Liver (tissue), 3 donors: ENCODE measurements around the gene SLC44A3.

Experiments used
- CTCF ChIP-seq: fragments of 150-350 bp; IDR thresholded peaks from 2 replicates; pipeline ENCODE4 v1.5.1; 2017; ENCODE audit warnings: improper control_type of control experiment, low read depth, low read length; ENCODE audit not compliant: missing input control
- FOXA1 ChIP-seq: IDR thresholded peaks from 2 replicates; pipeline ENCODE4 v1.6.1; 2016; ENCODE audit warnings: antibody characterized with exemption
- GABPA ChIP-seq, 2 donors: IDR thresholded peaks in 1 of 2; conservative IDR thresholded peaks in 1 of 2; 2 replicates each; pipeline ENCODE4 v1.6.1; 2016; ENCODE audit warnings: antibody characterized with exemption in 2 of 2, mild to moderate bottlenecking in 1 of 2, moderate library complexity in 1 of 2
- JUND ChIP-seq, 2 donors: IDR thresholded peaks; 2 replicates each; pipeline ENCODE4 v1.6.1; 2016; ENCODE audit warnings: antibody characterized with exemption in 2 of 2
- RAD21 ChIP-seq, 2 donors: IDR thresholded peaks; 2 replicates each; pipeline ENCODE4 v1.6.1; 2016; ENCODE audit warnings: antibody characterized with exemption in 2 of 2, mild to moderate bottlenecking in 2 of 2
- RXRA ChIP-seq, 2 donors: IDR thresholded peaks; 2 replicates each; pipeline ENCODE4 v1.6.1; 2017 to 2018; ENCODE audit warnings: antibody characterized with exemption in 2 of 2, mild to moderate bottlenecking in 1 of 2
- SP1 ChIP-seq: IDR thresholded peaks from 2 replicates; pipeline ENCODE4 v1.6.1; 2018; ENCODE audit warnings: antibody characterized with exemption, mild to moderate bottlenecking
- TAF1 ChIP-seq: conservative IDR thresholded peaks from 2 replicates; pipeline ENCODE4 v1.6.1; 2016; ENCODE audit warnings: antibody characterized with exemption, mild to moderate bottlenecking
- TF ChIP-seq, protein P1 (sequence below): IDR thresholded peaks from 2 replicates; pipeline ENCODE4 v1.6.1; 2016; ENCODE audit warnings: antibody characterized with exemption
- TF ChIP-seq, protein P2 (sequence below): IDR thresholded peaks from 2 replicates; pipeline ENCODE4 v1.6.1; 2016; ENCODE audit warnings: antibody characterized with exemption
- donor health status: healthy.
- donor health status: healthy.

- no peak for TF ChIP-seq TAF1
- TF ChIP-seq, protein P1, sequence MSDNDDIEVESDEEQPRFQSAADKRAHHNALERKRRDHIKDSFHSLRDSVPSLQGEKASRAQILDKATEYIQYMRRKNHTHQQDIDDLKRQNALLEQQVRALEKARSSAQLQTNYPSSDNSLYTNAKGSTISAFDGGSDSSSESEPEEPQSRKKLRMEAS: no peak
- TF ChIP-seq CTCF: no peak
- no peak for TF ChIP-seq RXRA (IDR thresholded peaks at IDR 0.05)
- no peak for TF ChIP-seq SP1
- TF ChIP-seq, protein P2, sequence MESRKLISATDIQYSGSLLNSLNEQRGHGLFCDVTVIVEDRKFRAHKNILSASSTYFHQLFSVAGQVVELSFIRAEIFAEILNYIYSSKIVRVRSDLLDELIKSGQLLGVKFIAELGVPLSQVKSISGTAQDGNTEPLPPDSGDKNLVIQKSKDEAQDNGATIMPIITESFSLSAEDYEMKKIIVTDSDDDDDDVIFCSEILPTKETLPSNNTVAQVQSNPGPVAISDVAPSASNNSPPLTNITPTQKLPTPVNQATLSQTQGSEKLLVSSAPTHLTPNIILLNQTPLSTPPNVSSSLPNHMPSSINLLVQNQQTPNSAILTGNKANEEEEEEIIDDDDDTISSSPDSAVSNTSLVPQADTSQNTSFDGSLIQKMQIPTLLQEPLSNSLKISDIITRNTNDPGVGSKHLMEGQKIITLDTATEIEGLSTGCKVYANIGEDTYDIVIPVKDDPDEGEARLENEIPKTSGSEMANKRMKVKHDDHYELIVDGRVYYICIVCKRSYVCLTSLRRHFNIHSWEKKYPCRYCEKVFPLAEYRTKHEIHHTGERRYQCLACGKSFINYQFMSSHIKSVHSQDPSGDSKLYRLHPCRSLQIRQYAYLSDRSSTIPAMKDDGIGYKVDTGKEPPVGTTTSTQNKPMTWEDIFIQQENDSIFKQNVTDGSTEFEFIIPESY: no peak
- TF ChIP-seq GABPA (IDR thresholded peaks at IDR 0.05 in 1 of 2, conservative IDR thresholded peaks at IDR 0.05 in 1 of 2): no peak
- no peak for TF ChIP-seq JUND (IDR thresholded peaks at IDR 0.05)
- no peak for TF ChIP-seq RAD21 (IDR thresholded peaks at IDR 0.05)
- TF ChIP-seq FOXA1: no peak
Observed at GRCh38 chr1:94851571-94851970, 31.4 kb downstream of the SLC44A3 start.
